HepG2 (cell line): Measurements from ENCODE around the gene NOL4L. TPM values are rescaled to one million over a fixed set of nuclear protein-coding genes. Genes with fewer than 3 reads are reported as not detected.

Experiments
- ATAC-seq: fragments of 200-7000 bp; cut with Tn5 transposase; 3 replicates; pipeline ENCODE4 v1.9.1; 2020; ENCODE audit warnings: mild to moderate bottlenecking, moderate library complexity
- BruUV-seq: library from RNA; stranded (reverse); fragments of 400-500 nt; replicated peaks from 2 replicates; lab custom pipeline; 2021; lab: Mats Ljungman, UMichigan
- CTCF ChIA-PET: fragments of 300-600 bp; formaldehyde crosslinking; extraction: SDS; loops from one replicate; lab custom pipeline; 2021; ENCODE audit warnings: low total read pairs, inconsistent platforms, low intra/inter-chr PET ratio; lab: Yijun Ruan, JAX
- POLR2A ChIA-PET: fragments of 350-600 bp; sonication (Branson Sonifier 250); formaldehyde crosslinking; loops from one replicate; lab custom pipeline; 2020; ENCODE audit warnings: antibody characterized with exemption, inconsistent platforms; lab: Yijun Ruan, JAX
- DNase-seq: peaks from one replicate; pipeline ENCODE4 v3.0.0-alpha.2; 2015; ENCODE audit warnings: low spot score
- FAIRE-seq: peaks from 3 replicates; lab custom pipeline; 2011; peaks lifted over from hg19 to GRCh38; lab: Jason Lieb, UNC
- H2AFZ ChIP-seq: one replicate; pipeline ENCODE4 v1.6.1; 2011; ENCODE audit warnings: low read length, inconsistent platforms
- H3K27ac ChIP-seq: fragments of 300-600 bp; 3 replicates; pipeline ENCODE4 v1.8.0; 2011; ENCODE audit warnings: mixed run types, mild to moderate bottlenecking, mixed read lengths, low read length, inconsistent platforms; ENCODE audit not compliant: insufficient read depth; ENCODE audit errors: extremely low read length
- H3K27me3 ChIP-seq, 2 experiments: fragments of 200-600 bp in 1 of 2; 2 replicates in 1 of 2; 3 replicates in 1 of 2; pipeline versions ENCODE4 v1.6.0 to v1.8.0; 2011; ENCODE audit warnings: low read length in 2 of 2, mild to moderate bottlenecking in 2 of 2, moderate library complexity in 2 of 2, inconsistent platforms in 1 of 2; ENCODE audit not compliant: insufficient read depth in 2 of 2, control insufficient read depth in 1 of 2
- H3K36me3 ChIP-seq, 2 experiments: fragments of 200-600 bp in 1 of 2; replicated peaks in 1 of 2; 2 replicates in 1 of 2; 3 replicates in 1 of 2; pipeline versions ENCODE4 v1.5.1 to v1.8.0; 2011; ENCODE audit warnings: low read length in 2 of 2, inconsistent platforms in 1 of 2; ENCODE audit not compliant: insufficient read depth in 2 of 2, control insufficient read depth in 1 of 2
- H3K4me1 ChIP-seq: 2 replicates; pipeline ENCODE4 v1.5.1; 2012; ENCODE audit warnings: low read length, inconsistent platforms; ENCODE audit not compliant: insufficient read depth
- H3K4me2 ChIP-seq: 2 replicates; pipeline ENCODE4 v1.6.0; 2011; ENCODE audit warnings: low read depth, low read length, inconsistent platforms
- H3K4me3 ChIP-seq, 3 experiments: fragments of 200-600 bp in 1 of 3; sonication (generic), shearing (Covaris generic) in 1 of 3; replicated peaks in 1 of 3; 2 replicates each; pipeline ENCODE4 v1.5.1; 2011 to 2016; ENCODE audit warnings: low read length in 3 of 3, inconsistent platforms in 2 of 3, low read depth in 2 of 3, mild to moderate bottlenecking in 2 of 3, control low read depth in 1 of 3, mixed read lengths in 1 of 3; ENCODE audit not compliant: insufficient read depth in 1 of 3
- H3K79me2 ChIP-seq: one replicate; pipeline ENCODE4 v1.6.1; 2011; ENCODE audit warnings: low read length, inconsistent platforms; ENCODE audit not compliant: insufficient read depth
- H3K9ac ChIP-seq: 2 replicates; pipeline ENCODE4 v1.6.0; 2011; ENCODE audit warnings: mild to moderate bottlenecking, low read depth, low read length, inconsistent platforms; ENCODE audit not compliant: insufficient read depth
- H3K9me3 ChIP-seq: 2 replicates; pipeline ENCODE4 v1.5.1; 2012; ENCODE audit warnings: mild to moderate bottlenecking, low read length
- H4K20me1 ChIP-seq: 2 replicates; pipeline ENCODE4 v1.6.0; 2011; ENCODE audit warnings: inconsistent platforms, mild to moderate bottlenecking, low read length, moderate library complexity; ENCODE audit not compliant: insufficient read depth
- ATF7 ChIP-seq, 2 experiments: fragments of 450-650 bp in 1 of 2; sonication (generic) in 1 of 2; formaldehyde crosslinking in 1 of 2; IDR thresholded peaks; 2 replicates each; pipeline versions ENCODE4 v1.4.0 to v1.6.1; 2016 to 2020; ENCODE audit warnings: antibody characterized with exemption in 1 of 2, mild to moderate bottlenecking in 1 of 2, missing genetic modification reagents in 1 of 2
- DR1 ChIP-seq: sonication (generic); formaldehyde crosslinking; IDR thresholded peaks from 2 replicates; pipeline ENCODE4 v1.8.0; 2021; ENCODE audit warnings: mild to moderate bottlenecking, missing genetic modification reagents, inconsistent platforms
- GLI4 ChIP-seq: sonication (generic); formaldehyde crosslinking; IDR thresholded peaks from 2 replicates; pipeline ENCODE4 v1.5.1; 2020; ENCODE audit warnings: missing genetic modification reagents, mild to moderate bottlenecking, moderate library complexity, borderline replicate concordance
- KLF16 ChIP-seq, 2 experiments: sonication (generic) in 1 of 2; formaldehyde crosslinking in 1 of 2; IDR thresholded peaks; 2 replicates each; pipeline versions ENCODE4 v1.6.1 to v1.8.0; 2016 to 2023; ENCODE audit warnings: missing genetic modification reagents in 2 of 2, missing compliant biosample characterization in 1 of 2
- MBD4 ChIP-seq: IDR thresholded peaks from 2 replicates; pipeline ENCODE4 v1.6.1; 2012; ENCODE audit warnings: low read length, inconsistent platforms, borderline replicate concordance
- NCOA5 ChIP-seq: sonication (generic); formaldehyde crosslinking; IDR thresholded peaks from 2 replicates; pipeline ENCODE4 v1.4.0; 2020; ENCODE audit warnings: missing genetic modification reagents
- NFKBIZ ChIP-seq: IDR thresholded peaks from 2 replicates; pipeline ENCODE4 v1.6.1; 2018; ENCODE audit warnings: missing genetic modification reagents, missing compliant biosample characterization
- NPAS2 ChIP-seq: sonication (generic); formaldehyde crosslinking; IDR thresholded peaks from 2 replicates; pipeline ENCODE4 v1.8.0; 2022; ENCODE audit warnings: mild to moderate bottlenecking, missing genetic modification reagents, borderline replicate concordance
- NR2F2 ChIP-seq: IDR thresholded peaks from 2 replicates; pipeline ENCODE4 v1.6.1; 2012; ENCODE audit warnings: low read depth, inconsistent platforms, borderline replicate concordance
- ONECUT2 ChIP-seq: sonication (generic); formaldehyde crosslinking; IDR thresholded peaks from 2 replicates; pipeline ENCODE4 v1.4.0; 2020; ENCODE audit warnings: missing genetic modification reagents
- YEATS4 ChIP-seq: sonication (generic); formaldehyde crosslinking; IDR thresholded peaks from 2 replicates; pipeline ENCODE4 v1.4.0; 2020; ENCODE audit warnings: missing genetic modification reagents, borderline replicate concordance
- ZBTB20 ChIP-seq: sonication (generic); formaldehyde crosslinking; IDR thresholded peaks from 2 replicates; pipeline ENCODE4 v1.8.1; 2023; ENCODE audit warnings: missing genetic modification reagents, low read depth, mild to moderate bottlenecking, borderline replicate concordance
- ZNF235 ChIP-seq: sonication (generic); formaldehyde crosslinking; IDR thresholded peaks from 2 replicates; pipeline ENCODE4 v1.8.1; 2023; ENCODE audit warnings: mild to moderate bottlenecking, missing genetic modification reagents, borderline replicate concordance
- ZNF430 ChIP-seq: sonication (generic); formaldehyde crosslinking; IDR thresholded peaks from 2 replicates; pipeline ENCODE4 v1.9.0; 2021; ENCODE audit warnings: mild to moderate bottlenecking, missing genetic modification reagents
- ZNF670 ChIP-seq: sonication (generic); formaldehyde crosslinking; IDR thresholded peaks from 2 replicates; pipeline ENCODE4 v1.8.0; 2022; ENCODE audit warnings: mild to moderate bottlenecking, missing genetic modification reagents, borderline replicate concordance
- ZNF891 ChIP-seq: sonication (generic); formaldehyde crosslinking; IDR thresholded peaks from 2 replicates; pipeline ENCODE4 v1.5.0; 2020; ENCODE audit warnings: mild to moderate bottlenecking, missing genetic modification reagents
- WGBS: methylation state at CpG from one replicate; pipeline ENCODE4 v1.1.6; 2017; ENCODE audit warnings: low lambda C conversion rate; 5-methylcytosine and 5-hydroxymethylcytosine counted together
- in situ Hi-C: cut with HindIII; loops from 2 replicates; pipeline ENCODE4 v1.10.0; 2017; ENCODE audit warnings: low pct_unique_long_range_greater_than_20kb; ENCODE audit not compliant: extremely low pct_ligation_motif_present
- intact Hi-C: fragments of 100-400 bp; cut with micrococcal nuclease; formaldehyde crosslinking; loops from one replicate; pipeline ENCODE4 v1.10.0; 2022; ENCODE audit not compliant: unreplicated experiment
- polyA plus RNA-seq, 8 experiments: library from polyadenylated mRNA; depleted of rRNA in 3 of 8; stranded (reverse) in 7 of 8; unstranded in 1 of 8; fragments of >200 nt; fragmentation: Illumina TruSeq in 4 of 8; extraction: Trizol in 4 of 8; gene quantifications; 2 replicates each; pipeline versions ENCODE4 v1.2.1 to v1.2.3, GENCODE V29; 2011 to 2016; ENCODE audit warnings: low read depth in 4 of 8, missing spikeins in 1 of 8, mixed read lengths in 1 of 8; ENCODE audit not compliant: insufficient read depth in 1 of 8
- total RNA-seq, 5 experiments: library from RNA; depleted of rRNA; stranded (reverse); fragments of >200 nt; fragmentation: Illumina TruSeq; extraction: Trizol; gene quantifications; 2 replicates each; pipeline ENCODE4 v1.2.3, GENCODE V29; 2016; ENCODE audit warnings: low read depth in 1 of 5
- TF ChIP-seq, protein P1 (sequence below): IDR thresholded peaks from 2 replicates; pipeline ENCODE4 v1.6.1; 2016; ENCODE audit warnings: mild to moderate bottlenecking, missing biosample characterization, missing genetic modification reagents
- TF ChIP-seq, protein P2 (sequence below): sonication (generic); formaldehyde crosslinking; conservative IDR thresholded peaks from 2 replicates; pipeline ENCODE4 v1.4.0; 2020; ENCODE audit warnings: missing genetic modification reagents
- TF ChIP-seq, protein P3 (sequence below): sonication (generic); formaldehyde crosslinking; IDR thresholded peaks from 2 replicates; pipeline ENCODE4 v1.5.0; 2020; ENCODE audit warnings: missing genetic modification reagents, mild to moderate bottlenecking, borderline replicate concordance

Gene NOL4L
- total and polyA plus RNA-seq, 2 of the 13 experiments (the other 11 are each of a cell fraction or from before 2014, with no cell fraction given), result 16.6 to 35.4 TPM

DNA sequence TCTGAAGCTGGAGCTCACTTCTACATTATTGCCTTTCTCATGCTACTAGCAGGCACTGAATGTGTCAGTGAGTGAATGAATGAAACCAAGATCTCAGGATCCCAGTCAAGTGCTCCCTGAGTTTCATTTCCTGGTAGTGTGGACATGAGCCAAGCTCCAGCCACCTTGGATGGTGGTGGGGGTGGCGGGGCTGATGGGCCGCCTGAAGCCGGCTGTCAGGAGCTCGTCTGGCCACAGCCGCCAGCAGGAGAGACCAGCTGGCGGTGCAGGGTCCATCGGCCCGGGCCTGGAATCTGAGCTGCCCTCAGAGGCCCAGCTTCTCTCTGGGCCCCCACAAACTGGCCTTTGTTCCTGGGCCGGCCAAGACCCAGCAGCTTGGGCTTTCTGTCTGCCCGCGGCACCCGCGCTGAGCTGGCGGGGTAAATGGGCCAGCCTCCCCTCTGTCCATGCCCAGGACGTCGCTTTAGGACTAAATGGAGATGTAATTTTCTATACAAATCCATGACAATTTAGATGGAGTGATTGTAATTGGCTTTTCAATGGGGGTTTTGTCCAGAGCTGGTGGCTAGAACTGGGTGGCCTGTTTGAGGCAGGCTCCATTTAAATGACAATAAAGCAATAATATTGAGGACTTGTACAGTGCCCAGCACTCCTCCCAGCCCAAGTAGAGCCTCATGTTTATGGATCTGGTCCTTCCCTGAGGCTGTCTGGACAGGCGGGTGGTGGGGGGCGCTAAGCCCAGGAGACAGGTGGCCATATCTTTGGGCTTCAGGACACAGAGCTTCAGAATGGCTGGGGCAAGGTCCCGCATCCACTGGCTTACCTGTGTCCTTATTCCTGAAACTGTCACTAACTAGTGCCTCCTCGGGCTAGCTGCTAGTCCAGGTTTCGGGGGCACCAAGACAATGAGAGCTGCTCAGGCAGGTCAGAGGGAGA, 43.5 kb downstream of the NOL4L start:
- H3K79me2 ChIP-seq, result no peaks in the 10 kb centered on the region
- no peaks in the 10 kb centered on the region for H4K20me1 ChIP-seq
- FAIRE-seq, result peak; percentile 28
- peak; percentile 91 for DNase-seq
- ChIA-PET CTCF (no interaction called here), POLR2A (interaction anchor here (0.6 to 10.7 kb wide), 20 partner anchors 9 to 278 kb away, joined by 3 to 197 read pairs (median 7); partner anchors contain the start of genes C20orf203, MAPRE1 and NOL4L)
- intact Hi-C loops (loop anchor here (5.0 kb wide), 1 partner anchor 284 kb away; no protein-coding TSS in a partner anchor), in situ Hi-C loops (no loop called here)
- peak overlapping the region; percentile 84 for H3K4me2 ChIP-seq
- H3K9me3 ChIP-seq, result no peaks in the 10 kb centered on the region
- peak; percentile 77 for ATAC-seq
- no peaks in the 10 kb centered on the region for H3K36me3 ChIP-seq
- no peak overlapping the region for H2AFZ ChIP-seq
- H3K27me3 ChIP-seq, result no peaks in the 10 kb centered on the region
- H3K9ac ChIP-seq, result peak overlapping the region; percentile 70
- TSS peak; percentile 76 for BruUV-seq
- peak overlapping the region; percentile 90 for H3K27ac ChIP-seq
- H3K4me3 ChIP-seq, result peak overlapping the region in 2 of 3 experiments; percentile 7 to 54; a peak in 4 of 6 replicates
- 12% methylated on average over 21 of the region's 21 CpGs for WGBS
- peaks cover 98% of the 10 kb centered on the region for H3K4me1 ChIP-seq
- TF ChIP-seq NPAS2 (CRISPR knock-in tag) (no peak), MBD4 (no peak), ZNF235 (CRISPR knock-in tag) (peak; percentile 85; the same call in 1 of the 2 replicates), NCOA5 (CRISPR knock-in tag) (no peak), ZNF670 (CRISPR knock-in tag) (peak; percentile 82; the same call in 1 of the 2 replicates), GLI4 (no peak), NFKBIZ (CRISPR knock-in tag) (peak; percentile 66), KLF16 (CRISPR knock-in tag; IDR thresholded peaks at IDR 0.05) (peak in 1 of 2 experiments; percentile 98; a peak in 2 of 4 replicates), ATF7 (IDR thresholded peaks at IDR 0.05) (no peak), ATF7 (CRISPR knock-in tag; IDR thresholded peaks at IDR 0.05) (peak; percentile 70; the same call in 1 of the 2 replicates), ZNF891 (peak; percentile 62; the same call in 1 of the 2 replicates), YEATS4 (CRISPR knock-in tag) (peak; percentile 94), DR1 (CRISPR knock-in tag) (0 out of 2 replicates have a peak, but pooled peaks have one; percentile 71), ZNF430 (CRISPR knock-in tag) (peak; percentile 97; the same call in 1 of the 2 replicates), ZBTB20 (CRISPR knock-in tag) (peak; percentile 89; the same call in 1 of the 2 replicates), NR2F2 (no peak), ONECUT2 (CRISPR knock-in tag) (0 out of 2 replicates have a peak, but pooled peaks have one; percentile 24)
- TF ChIP-seq, protein P1, sequence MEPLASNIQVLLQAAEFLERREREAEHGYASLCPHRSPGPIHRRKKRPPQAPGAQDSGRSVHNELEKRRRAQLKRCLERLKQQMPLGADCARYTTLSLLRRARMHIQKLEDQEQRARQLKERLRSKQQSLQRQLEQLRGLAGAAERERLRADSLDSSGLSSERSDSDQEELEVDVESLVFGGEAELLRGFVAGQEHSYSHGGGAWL (CRISPR knock-in tag), result peak; percentile 88
- TF ChIP-seq, protein P2, sequence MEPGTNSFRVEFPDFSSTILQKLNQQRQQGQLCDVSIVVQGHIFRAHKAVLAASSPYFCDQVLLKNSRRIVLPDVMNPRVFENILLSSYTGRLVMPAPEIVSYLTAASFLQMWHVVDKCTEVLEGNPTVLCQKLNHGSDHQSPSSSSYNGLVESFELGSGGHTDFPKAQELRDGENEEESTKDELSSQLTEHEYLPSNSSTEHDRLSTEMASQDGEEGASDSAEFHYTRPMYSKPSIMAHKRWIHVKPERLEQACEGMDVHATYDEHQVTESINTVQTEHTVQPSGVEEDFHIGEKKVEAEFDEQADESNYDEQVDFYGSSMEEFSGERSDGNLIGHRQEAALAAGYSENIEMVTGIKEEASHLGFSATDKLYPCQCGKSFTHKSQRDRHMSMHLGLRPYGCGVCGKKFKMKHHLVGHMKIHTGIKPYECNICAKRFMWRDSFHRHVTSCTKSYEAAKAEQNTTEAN (CRISPR knock-in tag), result peak; percentile 86
- TF ChIP-seq, protein P3, sequence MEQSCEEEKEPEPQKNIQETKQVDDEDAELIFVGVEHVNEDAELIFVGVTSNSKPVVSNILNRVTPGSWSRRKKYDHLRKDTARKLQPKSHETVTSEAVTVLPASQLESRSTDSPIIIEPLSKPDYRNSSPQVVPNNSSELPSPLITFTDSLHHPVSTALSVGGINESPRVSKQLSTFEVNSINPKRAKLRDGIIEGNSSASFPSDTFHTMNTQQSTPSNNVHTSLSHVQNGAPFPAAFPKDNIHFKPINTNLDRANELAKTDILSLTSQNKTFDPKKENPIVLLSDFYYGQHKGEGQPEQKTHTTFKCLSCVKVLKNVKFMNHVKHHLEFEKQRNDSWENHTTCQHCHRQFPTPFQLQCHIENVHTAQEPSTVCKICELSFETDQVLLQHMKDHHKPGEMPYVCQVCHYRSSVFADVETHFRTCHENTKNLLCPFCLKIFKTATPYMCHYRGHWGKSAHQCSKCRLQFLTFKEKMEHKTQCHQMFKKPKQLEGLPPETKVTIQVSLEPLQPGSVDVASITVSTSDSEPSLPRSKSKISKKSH (CRISPR knock-in tag), result peak; percentile 66; the same call in 1 of the 2 replicates
